Bronchial epithelial cell (primary cell): ENCODE data around the gene ZNF593OS. TPM values are rescaled to one million over a fixed set of nuclear protein-coding genes. Genes with fewer than 3 reads are reported as not detected.

Source experiments
- total RNA-seq: library from RNA; depleted of rRNA; stranded (reverse); fragments of >200 nt; gene quantifications from 2 replicates; pipeline ENCODE4 v1.2.1, GENCODE V29; 2014

The ZNF593OS gene
- total RNA-seq, 1 donor from 2014 or later: not detected

Other genes starting within 250 kb of the ZNF593OS start
- gene PAFAH2, start 173.8 kb downstream of the ZNF593OS start, total RNA-seq: 11.3 and 20.7 TPM in 2 replicates
- gene EXTL1, start 150.1 kb downstream of the ZNF593OS start, total RNA-seq: not detected in 2 replicates
- gene SLC30A2, start 125.7 kb downstream of the ZNF593OS start, total RNA-seq: 0.13 TPM in 1 of 2 replicates, not detected in the other
- 0.13 TPM in 1 of 2 replicates, not detected in the other for gene TRIM63, start 104.2 kb downstream of the ZNF593OS start, total RNA-seq
- gene PDIK1L, start 60.0 kb downstream of the ZNF593OS start, total RNA-seq: 8.4 and 8.7 TPM in 2 replicates
- not detected in 2 replicates for gene FAM110D, start 12.8 kb downstream of the ZNF593OS start, total RNA-seq
- gene C1orf232, start 2.9 kb downstream of the ZNF593OS start, total RNA-seq: not detected in 2 replicates
- 53.0 and 66.9 TPM in 2 replicates for gene ZNF593, start 1.9 kb downstream of the ZNF593OS start, total RNA-seq
- 11.8 and 15.8 TPM in 2 replicates for gene CNKSR1, start 5.7 kb upstream of the ZNF593OS start, total RNA-seq
- gene CATSPER4, start 18.8 kb upstream of the ZNF593OS start, total RNA-seq: under 0.01 TPM in 2 replicates
- gene CEP85, start 62.4 kb upstream of the ZNF593OS start, total RNA-seq: 8.1 and 8.4 TPM in 2 replicates
- gene SH3BGRL3, start 108.3 kb upstream of the ZNF593OS start, total RNA-seq: 14.5 and 28.7 TPM in 2 replicates
- 2.6 and 3.1 TPM in 2 replicates for gene UBXN11, start 134.8 kb upstream of the ZNF593OS start, total RNA-seq
- not detected in 2 replicates for gene CD52, start 146.1 kb upstream of the ZNF593OS start, total RNA-seq
- gene CRYBG2, start 182.3 kb upstream of the ZNF593OS start, total RNA-seq: 19.5 and 67.7 TPM in 2 replicates
- gene ZNF683, start 200.9 kb upstream of the ZNF593OS start, total RNA-seq: not detected in 2 replicates
- gene LIN28A, start 239.0 kb upstream of the ZNF593OS start, total RNA-seq: not detected in 2 replicates